Breast epithelium (tissue), 4 donors: ENCODE results near the gene MAP1LC3B. TPM values are rescaled to one million over a fixed set of nuclear protein-coding genes. Genes with fewer than 3 reads are reported as not detected.

ENCODE experiments used
- DNase-seq, 2 donors: peaks; one replicate each; pipeline ENCODE4 v3.0.0-alpha.2; 2019; ENCODE audit warnings: low spot score in 2 of 2
- H3K27ac ChIP-seq, 2 donors: fragments of 200-600 bp; sonication (generic) in 1 of 2; one replicate each; pipeline ENCODE4 v1.5.1; 2016 to 2019; ENCODE audit warnings: mild to moderate bottlenecking in 1 of 2
- H3K27me3 ChIP-seq, 2 donors: fragments of 200-600 bp; sonication (generic) in 1 of 2; one replicate each; pipeline versions ENCODE4 v1.5.1 to v1.6.0; 2017 to 2019; ENCODE audit warnings: control low read depth in 1 of 2, mild to moderate bottlenecking in 1 of 2
- H3K36me3 ChIP-seq: fragments of 200-600 bp; one replicate; pipeline ENCODE4 v1.5.1; 2019
- H3K4me1 ChIP-seq, 2 donors: fragments of 200-600 bp; sonication (generic); one replicate each; pipeline ENCODE4 v1.5.1; 2016 to 2019; ENCODE audit warnings: control low read depth in 1 of 2
- H3K4me3 ChIP-seq, 3 donors: fragments of 200-600 bp; sonication (generic); 1 replicate in 2 of 3; 2 replicates in 1 of 3; pipeline ENCODE4 v1.5.1; 2016 to 2019; ENCODE audit warnings: mild to moderate bottlenecking in 3 of 3, moderate library complexity in 2 of 3
- H3K9me3 ChIP-seq, 2 donors: fragments of 200-600 bp; sonication (generic) in 1 of 2; one replicate each; pipeline ENCODE4 v1.5.1; 2016 to 2019; ENCODE audit warnings: control low read depth in 1 of 2
- CTCF ChIP-seq, 3 donors: fragments of 450-650 bp; IDR thresholded peaks; one replicate each; pipeline ENCODE4 v1.5.1; 2016 to 2017; ENCODE audit warnings: antibody characterized with exemption in 3 of 3, mild to moderate bottlenecking in 3 of 3, moderate library complexity in 3 of 3
- POLR2A ChIP-seq: fragments of 450-650 bp; IDR thresholded peaks from one replicate; pipeline ENCODE4 v1.6.1; 2016; ENCODE audit warnings: antibody characterized with exemption, mild to moderate bottlenecking, moderate library complexity
- POLR2AphosphoS5 ChIP-seq, 3 donors: sonication (generic); formaldehyde crosslinking; IDR thresholded peaks; one replicate each; pipeline ENCODE4 v1.6.1; 2017; ENCODE audit warnings: antibody characterized with exemption in 3 of 3
- intact Hi-C: fragments of 100-400 bp; cut with DNase I; formaldehyde crosslinking; loops from one replicate; pipeline ENCODE4 v1.15.1; 2023; ENCODE audit warnings: low total_unique reads
- total RNA-seq, 3 donors: library from RNA; depleted of rRNA; stranded (reverse); fragments of >200 nt; gene quantifications; one replicate each; pipeline ENCODE4 v1.1.0, GENCODE V29; 2016

Gene MAP1LC3B
- total RNA-seq: 10 to 100 TPM; 58.0 to 72.3 (median 69.1) TPM

DNA sequence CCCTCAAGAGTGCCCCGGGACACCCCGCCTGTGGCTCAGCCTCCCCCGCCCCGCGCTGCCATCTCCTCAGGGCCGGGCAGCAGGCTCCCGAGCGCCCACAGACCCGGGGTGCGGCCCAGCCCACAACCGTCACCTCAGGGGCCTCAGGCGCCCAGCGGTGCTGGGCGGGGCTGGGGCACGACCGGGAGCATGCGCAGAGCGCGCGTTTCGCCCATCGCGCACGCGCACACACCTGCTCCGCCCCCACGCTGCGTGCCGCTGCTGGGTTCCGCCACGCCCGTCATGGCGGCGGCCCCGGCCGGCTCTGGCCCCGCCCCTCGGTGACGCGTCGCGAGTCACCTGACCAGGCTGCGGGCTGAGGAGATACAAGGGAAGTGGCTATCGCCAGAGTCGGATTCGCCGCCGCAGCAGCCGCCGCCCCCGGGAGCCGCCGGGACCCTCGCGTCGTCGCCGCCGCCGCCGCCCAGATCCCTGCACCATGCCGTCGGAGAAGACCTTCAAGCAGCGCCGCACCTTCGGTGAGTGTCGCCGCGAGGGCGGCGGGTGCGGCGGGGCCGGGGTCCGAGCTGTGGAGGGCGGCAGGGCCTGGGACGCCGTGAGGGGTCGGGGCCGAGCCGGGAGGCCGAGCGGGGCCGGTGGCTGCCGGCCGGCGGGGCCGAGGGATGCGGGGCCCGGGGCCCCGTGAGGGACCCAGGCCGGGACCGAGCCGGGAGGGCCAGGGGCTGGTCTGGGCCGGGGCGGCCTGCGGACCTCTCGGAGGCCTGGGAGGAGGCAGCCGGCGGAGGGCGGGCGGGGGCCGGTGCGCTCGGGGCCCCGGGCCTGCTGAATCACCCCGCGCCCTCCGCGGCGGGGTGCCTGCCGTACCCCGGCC lies at the start of gene MAP1LC3B:
Gene MAP1LC3B (plus strand): TSS at position 387 of the 871 bp plus-strand sequence. CDS start 92 bp downstream, at position 479.
- TF ChIP-seq POLR2A (peak; percentile 98), POLR2AphosphoS5 (IDR thresholded peaks at IDR 0.05) (peak; percentile 98 to 99 (median 99)), CTCF (IDR thresholded peaks at IDR 0.05) (peak in 1 of 3 donors; percentile 6)

DNA sequence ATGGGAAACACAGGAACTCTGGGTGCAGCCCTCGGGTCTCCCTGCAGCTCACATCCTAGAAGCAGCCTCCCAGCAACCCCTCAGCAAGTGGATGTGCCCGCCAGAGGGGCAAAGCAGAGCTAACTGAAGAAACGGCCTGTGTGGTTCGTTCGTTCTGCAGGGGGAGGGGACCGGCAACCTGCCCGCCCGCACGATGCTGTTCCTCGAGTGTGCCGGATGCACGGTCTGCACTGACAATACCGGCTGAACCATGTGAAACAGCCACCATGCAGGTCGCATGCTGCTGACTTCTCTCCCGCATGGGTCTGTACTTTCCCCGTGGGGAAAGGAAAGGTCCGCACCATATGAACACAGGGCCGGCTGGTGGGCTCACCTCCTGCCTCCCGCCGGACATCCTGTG lies 49.6 kb upstream of the MAP1LC3B start:
- TF ChIP-seq POLR2A: no peak
- no peak for TF ChIP-seq POLR2AphosphoS5 (IDR thresholded peaks at IDR 0.05)
- TF ChIP-seq CTCF (IDR thresholded peaks at IDR 0.05): no peak
- Histone ChIP-seq H3K4me3 (no peak overlapping the region), H3K27me3 (no peaks in the 10 kb centered on the region), H3K4me1 (no peaks in the 10 kb centered on the region), H3K36me3 (no peaks in the 10 kb centered on the region), H3K9me3 (no peaks in the 10 kb centered on the region), H3K27ac (no peak overlapping the region)
- intact Hi-C loops: no loop called here
- DNase-seq: no peak

More for the DNA sequence above, at the start of gene MAP1LC3B:
- no peaks in the 10 kb centered on the region for H3K36me3 ChIP-seq
- H3K9me3 ChIP-seq: no peaks in the 10 kb centered on the region
- H3K27me3 ChIP-seq: no peaks in the 10 kb centered on the region
- intact Hi-C loops: no loop called here
- H3K4me3 ChIP-seq: peak within 1 kb of the TSS; percentile 69 to 97 (median 86)
- DNase-seq: peak; percentile 95 to 97
- peaks cover 9 to 25% of the 10 kb centered on the region in 2 donors for H3K4me1 ChIP-seq
- H3K27ac ChIP-seq: peak within 1 kb of the TSS; percentile 99 to 100

- no peak overlapping the region for H3K4me3 ChIP-seq
Observed at GRCh38 chr16:87342978-87343752, 49.0 kb upstream of the MAP1LC3B start.

DNA sequence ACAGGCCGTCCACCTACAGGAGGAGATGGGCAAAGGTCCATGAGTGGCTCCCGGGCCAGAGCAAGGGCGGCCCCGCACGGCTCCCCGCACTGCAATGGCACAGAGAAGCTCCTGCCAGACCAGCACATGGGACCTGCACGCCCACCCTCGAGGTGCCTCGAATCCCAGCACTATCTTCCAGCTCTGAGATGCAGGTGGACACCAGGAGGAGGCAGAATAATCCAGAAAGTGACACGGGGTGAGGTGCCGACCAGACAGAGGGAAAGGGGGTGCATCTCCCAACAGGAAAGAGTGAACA lies 48.4 kb upstream of the MAP1LC3B start:
- Histone ChIP-seq H3K4me1 (no peaks in the 10 kb centered on the region), H3K36me3 (no peaks in the 10 kb centered on the region), H3K27me3 (no peaks in the 10 kb centered on the region), H3K9me3 (no peaks in the 10 kb centered on the region), H3K4me3 (no peak overlapping the region), H3K27ac (no peak overlapping the region)
- DNase-seq: no peak
- intact Hi-C loops: no loop called here
- TF ChIP-seq POLR2A: no peak

More at GRCh38 chr16:87342978-87343752, 49.0 kb upstream of the MAP1LC3B start:
- H3K36me3 ChIP-seq: no peaks in the 10 kb centered on the region
- DNase-seq: no peak
- intact Hi-C loops: no loop called here
- no peak overlapping the region for H3K27ac ChIP-seq
- no peaks in the 10 kb centered on the region for H3K4me1 ChIP-seq
- TF ChIP-seq POLR2AphosphoS5 (IDR thresholded peaks at IDR 0.05): no peak
- no peak for TF ChIP-seq CTCF (IDR thresholded peaks at IDR 0.05)
- no peak for TF ChIP-seq POLR2A
- H3K9me3 ChIP-seq: no peaks in the 10 kb centered on the region
- no peaks in the 10 kb centered on the region for H3K27me3 ChIP-seq

DNA sequence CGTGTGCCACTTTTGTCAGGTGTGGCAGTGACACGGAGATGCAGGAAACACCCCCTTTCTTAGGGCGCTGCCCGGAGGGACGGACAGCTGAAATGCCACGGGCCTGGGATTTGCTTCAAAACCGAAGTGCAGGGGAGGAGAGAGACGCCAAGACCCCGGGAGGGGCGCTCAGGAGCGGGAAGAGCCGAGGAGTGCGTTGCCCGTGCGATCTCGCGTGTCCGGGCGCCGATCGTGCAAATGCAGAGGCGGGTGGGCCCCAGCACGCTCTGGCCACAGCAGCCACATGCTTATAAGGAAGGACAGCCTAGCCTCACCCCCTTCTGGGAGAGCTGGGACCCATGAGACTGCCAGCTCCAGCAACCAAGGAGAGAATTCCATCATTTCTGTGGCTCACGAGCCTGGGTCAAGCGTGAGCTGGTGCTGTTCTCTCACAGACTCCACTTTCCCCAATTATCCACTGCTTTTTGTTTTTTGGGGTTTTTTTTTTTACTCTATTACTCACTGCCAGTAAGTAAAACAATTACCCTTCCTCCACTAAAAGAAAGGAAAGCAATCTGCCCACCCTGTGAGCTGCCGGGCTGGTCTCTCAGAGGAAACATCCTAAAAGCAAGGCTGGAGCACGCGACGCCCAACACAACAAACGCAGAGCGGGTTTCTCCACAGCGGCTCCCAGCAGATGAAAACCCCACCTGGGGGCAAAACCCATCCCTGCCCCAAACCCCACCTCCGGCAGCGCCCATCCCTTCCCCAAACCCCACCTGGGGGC lies 47.8 kb upstream of the MAP1LC3B start:
- Histone ChIP-seq H3K4me3 (peak overlapping the region in 1 of 3 donors; percentile 23), H3K36me3 (no peaks in the 10 kb centered on the region), H3K27me3 (no peaks in the 10 kb centered on the region), H3K27ac (peak overlapping the region in 1 of 2 donors; percentile 59), H3K9me3 (no peaks in the 10 kb centered on the region), H3K4me1 (no peaks in the 10 kb centered on the region)
- intact Hi-C loops: no loop called here
- TF ChIP-seq POLR2AphosphoS5 (IDR thresholded peaks at IDR 0.05) (no peak), POLR2A (no peak), CTCF (IDR thresholded peaks at IDR 0.05) (no peak)
- DNase-seq: no peak
